ENCODE results near the gene SAMD1.

The SAMD1 gene

DNA sequence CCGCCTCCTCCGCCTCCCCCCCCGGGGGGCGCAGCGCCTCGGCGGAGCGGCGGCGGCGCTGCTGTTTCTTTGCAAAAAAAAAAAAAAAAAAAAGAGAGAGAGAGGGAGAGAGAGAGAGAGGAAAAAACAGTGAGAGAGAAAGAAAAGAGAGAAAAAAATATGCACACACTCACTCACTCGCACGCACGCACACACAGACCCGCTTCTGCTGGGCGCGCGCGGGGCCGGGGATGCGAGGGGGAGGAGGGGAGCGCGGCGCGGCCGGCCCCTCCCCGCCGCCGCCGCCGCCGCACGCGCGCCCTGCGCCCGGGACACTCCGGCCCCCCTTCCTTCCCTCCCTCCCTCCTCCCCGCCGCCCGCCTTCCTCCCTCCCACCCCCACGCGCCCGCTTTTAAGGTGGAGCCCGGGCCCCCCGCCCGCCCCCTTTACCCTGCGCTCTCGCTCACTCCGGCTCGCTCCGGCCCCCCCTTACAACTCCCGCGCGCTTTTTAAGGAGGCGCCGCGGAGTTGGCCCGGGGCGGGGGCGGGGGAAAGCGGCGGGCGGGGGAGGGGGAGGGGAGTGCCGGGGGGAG lies at the start of gene SAMD1:
TSS of gene SAMD1 (minus strand) at position 243 of the 572 bp plus-strand sequence.
- peak in 1 of 2 donors; percentile 78 for DNase-seq
- H3K27me3 Mint-ChIP-seq: no peaks in the 10 kb centered on the region
- peak; percentile 64 for ATAC-seq
- peaks cover 28% of the 10 kb centered on the region for H3K4me1 Mint-ChIP-seq
- peak within 1 kb of the TSS; percentile 97 to 99 for H3K4me3 Mint-ChIP-seq
- peaks cover 8% of the 10 kb centered on the region in 2 donors for H3K9me3 Mint-ChIP-seq
- peak within 1 kb of the TSS; percentile 97 to 98 for H3K27ac Mint-ChIP-seq

DNA sequence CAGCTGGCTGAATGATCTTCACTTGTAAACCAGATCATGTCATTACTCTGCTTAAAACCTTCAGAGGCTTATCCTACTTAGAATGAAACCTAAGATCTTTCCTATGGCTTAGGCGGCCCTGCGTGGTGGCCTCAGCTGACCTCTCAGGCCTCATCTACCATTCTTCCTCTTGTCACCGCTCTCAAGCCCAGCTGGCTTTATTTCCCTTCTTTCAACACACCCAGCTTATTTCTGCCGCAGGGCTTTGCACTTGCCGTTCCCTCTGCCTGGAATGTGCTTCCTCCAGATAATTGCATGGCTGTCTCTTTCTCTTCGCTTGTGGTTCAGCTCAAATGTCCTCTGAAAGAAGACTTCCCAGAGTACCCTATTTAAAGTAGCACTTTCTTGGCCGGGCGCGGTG lies 49.4 kb upstream of the SAMD1 start:
- Mint-ChIP-seq H3K27me3 (no peaks in the 10 kb centered on the region), H3K4me1 (peaks cover 42% of the 10 kb centered on the region), H3K9me3 (no peaks in the 10 kb centered on the region), H3K4me3 (no peak overlapping the region), H3K27ac (no peak overlapping the region)
- ATAC-seq (no peak), DNase-seq (no peak)

DNA sequence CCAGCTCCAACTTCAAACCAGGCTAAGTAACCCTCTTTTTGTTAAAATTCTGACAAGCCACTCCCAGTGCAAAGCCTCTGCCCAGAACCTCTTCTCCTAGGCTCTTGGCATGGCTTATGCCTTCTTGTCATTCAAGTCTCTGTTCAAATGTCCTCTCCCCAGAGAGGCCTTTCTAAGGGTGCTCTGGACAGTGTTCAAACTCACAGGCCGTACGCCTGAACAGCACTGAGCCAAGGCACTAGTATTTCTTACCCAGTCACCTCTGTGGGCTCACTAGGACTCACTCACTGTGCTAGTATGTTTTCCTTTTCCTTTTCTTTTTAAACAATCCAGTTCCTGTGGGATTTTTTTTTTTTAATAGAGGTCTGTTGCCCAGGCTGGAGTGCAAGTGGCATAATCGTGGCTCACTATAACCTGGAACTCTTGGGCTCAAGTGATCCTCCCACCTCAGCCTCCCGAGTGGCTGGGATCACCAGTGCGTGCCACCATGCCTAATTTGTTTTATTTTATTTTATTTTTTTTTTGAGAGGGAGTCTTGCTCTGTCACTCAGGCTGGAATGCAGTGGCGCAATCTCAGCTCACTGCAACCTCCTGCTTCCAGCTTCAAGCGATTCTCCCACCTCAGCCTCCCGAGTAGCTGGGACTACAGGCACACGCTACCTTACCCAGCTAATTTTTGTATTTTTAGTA lies 48.2 kb upstream of the SAMD1 start:
- Mint-ChIP-seq H3K27me3 (no peaks in the 10 kb centered on the region), H3K9me3 (no peaks in the 10 kb centered on the region), H3K4me3 (peak overlapping the region; percentile 46 to 56), H3K27ac (no peak overlapping the region), H3K4me1 (peaks cover 54% of the 10 kb centered on the region)
- ATAC-seq (no peak), DNase-seq (no peak)

DNA sequence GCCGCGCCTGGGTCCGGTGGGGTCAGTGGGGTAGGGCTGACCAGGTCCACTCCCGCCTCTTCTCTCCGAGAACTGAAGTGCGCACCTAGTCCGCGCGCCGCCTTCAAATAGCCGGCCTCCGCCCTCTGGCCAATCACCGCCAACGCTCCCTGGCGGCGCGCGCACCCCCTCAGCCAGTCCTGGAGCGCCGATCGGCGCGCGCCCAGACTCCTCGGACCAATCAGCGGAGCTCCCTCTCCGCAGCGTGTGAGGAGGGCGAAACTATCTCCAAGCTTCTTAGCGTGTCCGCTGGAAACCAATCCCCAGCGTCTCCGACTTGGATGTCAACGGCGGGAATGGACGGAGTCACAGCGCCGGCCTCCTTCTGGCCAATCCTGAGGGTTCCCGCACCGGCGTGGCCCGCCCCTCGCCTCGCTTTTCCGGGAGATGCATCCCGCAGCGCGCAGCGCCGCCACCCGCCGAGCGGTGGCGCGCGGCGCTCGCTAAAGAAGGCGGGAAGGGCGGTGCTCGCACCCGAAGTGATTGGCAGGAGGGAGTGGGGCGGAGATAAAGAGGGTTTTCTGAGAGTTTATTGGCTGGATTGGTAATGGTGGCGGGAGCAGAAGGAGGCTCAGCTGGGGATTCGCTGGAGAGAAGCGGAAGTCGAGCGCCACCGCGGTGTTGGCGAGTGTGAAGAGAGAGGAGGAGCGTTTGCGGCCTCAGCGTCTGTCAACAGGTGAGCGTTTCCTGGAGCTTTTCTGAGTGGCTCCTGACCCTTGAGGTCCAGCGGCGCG lies 46.1 kb upstream of the SAMD1 start, which contains the start of gene ASF1B:
TSS of gene ASF1B (minus strand) at position 81 of the 773 bp plus-strand sequence. CDS start 133 bp downstream, outside the sequence.
- Mint-ChIP-seq H3K4me3 (peak within 1 kb of the TSS; percentile 73 to 95), H3K27me3 (no peaks in the 10 kb centered on the region), H3K9me3 (no peaks in the 10 kb centered on the region), H3K4me1 (peaks cover 41% of the 10 kb centered on the region), H3K27ac (peak within 1 kb of the TSS; percentile 96 to 97)
- ATAC-seq (peak; percentile 90), DNase-seq (peak; percentile 99)

DNA sequence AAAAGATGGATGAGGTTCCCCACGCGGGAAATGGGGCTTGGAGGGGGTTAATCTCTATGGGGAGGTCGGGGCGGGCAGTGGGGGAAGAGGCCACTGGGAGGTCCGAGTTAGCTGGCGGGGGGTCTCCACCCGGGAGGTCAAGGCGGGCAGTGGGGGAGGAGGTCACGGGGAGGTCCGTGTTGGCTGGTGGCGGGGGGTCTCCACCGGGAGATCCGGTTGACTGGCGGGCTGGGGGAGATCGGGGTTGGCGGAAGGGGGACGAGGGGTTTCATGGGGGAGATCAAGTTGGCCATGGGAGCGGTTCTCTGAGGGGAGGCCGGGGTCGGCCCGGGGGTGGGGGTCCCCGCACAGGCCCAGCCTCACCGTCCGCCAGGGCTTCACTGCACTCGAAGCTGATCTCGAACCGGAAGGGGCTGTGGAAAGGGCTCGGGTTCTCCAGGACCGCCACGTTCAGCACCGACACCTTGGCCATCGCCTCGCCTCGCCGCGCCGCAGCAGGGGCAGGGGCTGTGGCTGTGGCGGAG lies 45.5 kb upstream of the SAMD1 start:
- Mint-ChIP-seq H3K27ac (peak overlapping the region; percentile 96), H3K4me1 (peaks cover 39% of the 10 kb centered on the region), H3K27me3 (no peaks in the 10 kb centered on the region), H3K9me3 (no peaks in the 10 kb centered on the region), H3K4me3 (peak overlapping the region; percentile 73 to 95)
- DNase-seq (no peak), ATAC-seq (peak; percentile 7)

DNA sequence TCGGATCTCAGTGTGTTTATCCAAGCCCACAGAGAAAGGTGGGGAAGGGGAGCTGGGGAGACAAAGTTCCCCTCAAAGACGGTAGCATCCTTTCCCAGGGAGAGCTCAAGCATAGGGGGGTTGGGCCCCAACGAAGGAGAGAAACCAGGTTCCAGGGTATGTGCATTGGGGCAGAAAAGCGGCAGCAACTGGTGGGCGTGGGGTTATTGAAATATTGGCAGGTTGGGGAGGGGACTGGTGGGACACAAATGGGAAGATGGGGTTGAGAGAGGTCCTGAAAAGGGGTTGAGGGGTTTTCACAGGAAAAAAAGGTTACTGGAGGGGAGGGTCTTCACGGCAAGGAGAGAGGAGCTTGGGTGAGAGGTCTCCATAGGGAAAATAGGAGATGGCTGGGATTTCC lies 44.8 kb upstream of the SAMD1 start:
- H3K27me3 Mint-ChIP-seq: no peaks in the 10 kb centered on the region
- no peaks in the 10 kb centered on the region for H3K9me3 Mint-ChIP-seq
- peaks cover 36% of the 10 kb centered on the region for H3K4me1 Mint-ChIP-seq
- ATAC-seq (no peak), DNase-seq (no peak)
- peak overlapping the region; percentile 73 to 95 for H3K4me3 Mint-ChIP-seq
- H3K27ac Mint-ChIP-seq: peak overlapping the region; percentile 96

DNA sequence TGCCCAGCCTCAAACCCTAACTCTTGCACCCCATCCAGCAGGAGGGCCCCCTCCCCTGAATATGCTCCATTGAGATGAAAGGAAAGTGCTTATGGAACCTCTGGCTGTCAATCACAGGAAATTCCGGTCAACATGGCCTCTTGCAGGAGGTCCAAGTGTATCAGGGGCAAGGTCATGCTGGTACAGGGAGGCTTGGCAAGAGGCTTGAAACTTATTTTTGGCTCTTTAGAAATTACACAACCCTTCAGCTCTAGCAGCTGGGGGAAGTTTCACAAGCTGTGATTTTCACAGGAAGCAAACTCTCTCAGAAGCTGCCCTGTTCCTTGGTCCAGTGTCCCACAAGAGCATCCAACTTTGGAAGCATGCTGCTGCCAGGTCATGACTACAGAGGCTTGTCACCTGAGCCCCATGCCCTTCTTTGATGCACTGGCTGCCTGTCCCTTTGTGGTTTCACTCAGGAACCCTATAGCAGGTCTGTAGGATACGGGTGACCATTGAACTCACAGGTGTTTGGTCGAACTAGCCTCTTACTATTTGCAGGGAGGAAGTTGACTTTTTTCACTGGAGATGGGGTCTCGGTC lies 37.5 kb upstream of the SAMD1 start:
- DNase-seq: no peak
- H3K27ac Mint-ChIP-seq: no peak overlapping the region
- H3K4me1 Mint-ChIP-seq: peaks cover 6% of the 10 kb centered on the region
- H3K27me3 Mint-ChIP-seq: no peaks in the 10 kb centered on the region
- no peak overlapping the region for H3K4me3 Mint-ChIP-seq
- no peak for ATAC-seq
- H3K9me3 Mint-ChIP-seq: no peaks in the 10 kb centered on the region

DNA sequence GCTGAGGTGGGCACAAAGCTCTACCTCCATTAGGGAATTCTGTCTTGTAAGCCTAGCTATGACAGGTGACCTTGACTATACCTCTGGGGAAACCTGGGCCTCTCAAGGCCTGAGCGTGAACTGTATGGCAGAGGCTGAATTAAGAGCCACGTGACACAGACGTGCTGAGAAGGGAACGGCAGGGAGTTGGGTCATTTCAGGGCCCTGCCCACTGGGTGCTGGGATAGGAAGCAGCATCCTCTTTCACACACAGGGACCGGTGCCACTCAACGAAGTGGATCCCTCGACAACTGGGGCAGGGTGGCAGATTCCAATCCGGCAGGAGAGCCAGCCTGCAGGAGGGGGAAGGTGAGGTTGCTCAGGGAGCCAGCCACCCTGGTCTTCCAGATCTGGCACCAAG lies 36.6 kb upstream of the SAMD1 start:
- ATAC-seq (no peak), DNase-seq (no peak)
- no peaks in the 10 kb centered on the region for H3K27me3 Mint-ChIP-seq
- H3K4me1 Mint-ChIP-seq: peaks cover 6% of the 10 kb centered on the region
- no peaks in the 10 kb centered on the region for H3K9me3 Mint-ChIP-seq
- H3K27ac Mint-ChIP-seq: no peak overlapping the region
- H3K4me3 Mint-ChIP-seq: no peak overlapping the region

DNA sequence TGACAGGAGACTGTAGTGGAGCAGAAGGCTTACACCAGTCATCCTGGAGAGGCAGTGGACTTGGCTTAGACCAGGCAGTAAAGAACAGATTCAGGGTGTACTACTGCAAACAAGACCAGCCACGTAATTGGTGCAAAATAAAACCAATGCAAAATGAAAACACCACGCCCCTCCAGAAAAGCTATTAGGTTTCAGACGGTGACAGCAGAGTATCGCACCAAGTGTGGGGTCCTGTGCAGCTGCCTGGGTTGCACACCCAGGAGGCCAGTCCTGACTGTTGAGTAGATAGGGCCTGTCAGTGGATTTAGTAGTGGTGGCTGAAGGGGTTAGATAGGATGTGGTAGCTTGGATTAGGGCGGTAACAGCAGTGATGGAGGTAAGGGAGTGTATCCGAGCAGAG lies 32.4 kb upstream of the SAMD1 start:
- Mint-ChIP-seq H3K4me1 (peaks cover 12% of the 10 kb centered on the region), H3K4me3 (no peak overlapping the region), H3K27me3 (no peaks in the 10 kb centered on the region), H3K9me3 (no peaks in the 10 kb centered on the region), H3K27ac (no peak overlapping the region)
- no peak for ATAC-seq
- DNase-seq: no peak

DNA sequence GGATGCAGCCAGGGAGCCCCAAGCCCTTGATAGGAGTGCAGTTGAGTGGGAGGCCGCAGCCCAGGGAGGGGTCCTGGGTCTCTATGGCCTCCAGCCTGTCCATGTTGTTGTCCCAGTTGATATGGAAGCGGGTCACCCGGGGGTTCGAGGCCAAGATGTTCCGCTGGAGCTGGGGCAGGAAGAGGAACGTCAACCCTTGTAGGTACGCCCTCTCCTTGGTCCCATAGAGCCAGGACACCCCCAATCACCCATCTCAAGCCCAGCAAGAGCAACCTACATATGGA lies 29.9 kb upstream of the SAMD1 start:
- Mint-ChIP-seq H3K9me3 (no peaks in the 10 kb centered on the region), H3K4me3 (no peak overlapping the region), H3K27ac (no peak overlapping the region), H3K27me3 (no peaks in the 10 kb centered on the region), H3K4me1 (peaks cover 28% of the 10 kb centered on the region)
- DNase-seq (no peak), ATAC-seq (no peak)

DNA sequence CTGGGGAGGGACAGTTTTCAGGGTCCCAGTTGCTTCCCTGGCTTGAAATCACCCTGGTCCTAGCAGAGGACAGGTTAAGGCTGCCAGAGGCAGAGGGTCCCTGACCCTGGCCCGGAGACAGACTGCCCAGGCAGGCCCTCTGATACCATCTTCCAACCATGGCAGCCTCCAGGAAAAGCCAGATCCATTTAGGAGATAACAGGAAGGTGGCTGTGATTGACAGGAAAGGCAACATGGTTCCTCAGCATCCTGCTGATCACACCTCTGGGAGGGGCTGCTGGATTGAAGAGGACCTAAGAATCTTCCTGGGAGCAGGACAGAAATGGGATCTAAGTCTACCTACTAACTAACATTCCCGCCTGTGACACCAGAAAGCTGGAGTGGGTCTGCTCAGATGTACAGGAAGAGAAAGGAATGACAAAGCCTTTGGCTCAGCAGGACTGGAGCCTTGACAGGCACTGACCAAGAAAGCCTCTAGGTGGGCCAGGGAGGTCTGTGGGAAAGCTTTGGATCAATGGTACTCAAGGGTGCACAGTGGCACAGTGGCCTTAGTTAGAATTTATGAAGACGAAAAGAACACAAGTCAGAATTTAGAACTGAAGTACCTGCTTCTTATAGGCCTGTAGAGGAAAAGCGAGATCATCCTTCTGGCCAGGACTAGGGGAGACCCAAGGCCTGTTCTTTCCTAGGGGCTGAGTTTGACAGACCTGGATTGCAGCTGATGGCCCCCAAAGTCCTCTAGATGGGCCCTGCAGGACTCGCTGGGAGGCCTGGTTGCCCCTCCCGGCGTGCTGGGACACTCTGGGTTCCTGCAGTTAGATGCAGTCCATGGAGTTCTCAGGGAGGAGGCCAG lies 29.3 kb upstream of the SAMD1 start:
- no peaks in the 10 kb centered on the region for H3K9me3 Mint-ChIP-seq
- H3K27ac Mint-ChIP-seq: peak overlapping the region in 1 of 2 donors; percentile 69
- no peaks in the 10 kb centered on the region for H3K27me3 Mint-ChIP-seq
- no peak for ATAC-seq
- no peak overlapping the region for H3K4me3 Mint-ChIP-seq
- peaks cover 32% of the 10 kb centered on the region for H3K4me1 Mint-ChIP-seq
- DNase-seq: no peak

DNA sequence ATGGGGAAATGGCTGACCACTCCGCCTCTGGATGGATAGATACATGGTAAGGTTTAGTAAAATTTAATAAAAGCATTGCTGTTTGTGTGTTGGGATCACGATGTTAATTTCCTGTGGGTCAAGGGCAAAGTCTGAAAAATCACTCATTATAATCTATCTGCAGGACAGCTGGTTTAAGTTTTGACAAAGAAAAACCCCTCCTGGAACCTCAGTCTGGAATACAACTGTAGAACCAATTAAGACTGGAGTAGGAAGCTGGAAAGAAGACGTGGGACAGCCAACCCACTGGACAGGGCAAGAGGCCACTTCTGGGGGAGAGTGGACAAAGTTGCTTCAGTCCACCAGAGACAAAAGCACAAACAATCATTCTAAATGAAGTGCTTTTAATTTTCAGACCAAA lies 28.6 kb upstream of the SAMD1 start:
- Mint-ChIP-seq H3K27me3 (no peaks in the 10 kb centered on the region), H3K27ac (no peak overlapping the region), H3K4me1 (peaks cover 40% of the 10 kb centered on the region), H3K9me3 (no peaks in the 10 kb centered on the region), H3K4me3 (peak overlapping the region; percentile 96 to 97)
- ATAC-seq (no peak), DNase-seq (no peak)

DNA sequence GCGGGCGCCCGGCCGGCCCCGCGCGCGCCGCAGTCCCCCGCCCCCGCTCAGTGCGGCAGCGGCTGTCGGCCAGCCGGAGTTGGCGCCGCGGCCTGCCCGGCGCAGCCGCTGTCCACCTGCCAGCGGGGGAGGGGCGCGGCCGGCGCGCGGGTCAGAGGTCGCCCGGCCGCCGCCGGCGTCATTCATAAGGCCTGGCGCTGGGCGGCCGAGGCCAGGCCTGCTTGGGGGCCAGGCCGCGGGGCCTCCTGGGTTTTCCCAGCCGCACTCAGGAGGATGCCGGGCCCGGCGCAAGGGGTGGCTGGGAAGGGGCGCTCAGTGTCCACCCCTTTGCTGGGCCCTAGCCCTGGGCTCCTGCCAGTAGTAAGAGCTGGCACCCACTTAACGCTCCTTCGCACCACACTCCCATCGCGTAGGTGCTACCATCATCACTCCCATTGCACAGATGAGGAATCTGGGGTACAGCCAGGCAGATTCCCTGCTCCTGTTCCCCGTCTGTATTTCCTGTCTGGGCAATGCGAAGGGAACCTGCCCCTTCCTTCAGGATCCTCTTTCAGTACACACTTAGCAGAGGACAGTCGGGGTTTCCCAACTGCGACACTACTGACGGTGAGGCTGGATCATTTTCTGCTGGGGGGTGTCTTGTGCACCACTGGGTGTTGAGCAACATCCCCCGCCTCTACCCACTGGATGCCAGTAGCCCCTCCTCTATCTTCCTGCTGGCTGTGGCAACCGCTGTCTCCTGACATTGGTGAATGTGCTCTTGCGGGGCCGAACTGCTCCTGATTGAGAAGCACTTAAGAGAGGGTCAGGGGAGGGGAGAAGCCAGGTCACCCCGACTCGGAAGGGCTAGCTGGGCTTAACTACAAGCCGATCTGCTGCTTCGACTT lies 27.9 kb upstream of the SAMD1 start:
- H3K27me3 Mint-ChIP-seq: no peaks in the 10 kb centered on the region
- H3K9me3 Mint-ChIP-seq: no peaks in the 10 kb centered on the region
- ATAC-seq: peak; percentile 1
- H3K4me3 Mint-ChIP-seq: peak overlapping the region; percentile 96 to 97
- DNase-seq: peak; percentile 26 to 43
- H3K27ac Mint-ChIP-seq: peak overlapping the region; percentile 84 to 96
- peaks cover 47% of the 10 kb centered on the region for H3K4me1 Mint-ChIP-seq

DNA sequence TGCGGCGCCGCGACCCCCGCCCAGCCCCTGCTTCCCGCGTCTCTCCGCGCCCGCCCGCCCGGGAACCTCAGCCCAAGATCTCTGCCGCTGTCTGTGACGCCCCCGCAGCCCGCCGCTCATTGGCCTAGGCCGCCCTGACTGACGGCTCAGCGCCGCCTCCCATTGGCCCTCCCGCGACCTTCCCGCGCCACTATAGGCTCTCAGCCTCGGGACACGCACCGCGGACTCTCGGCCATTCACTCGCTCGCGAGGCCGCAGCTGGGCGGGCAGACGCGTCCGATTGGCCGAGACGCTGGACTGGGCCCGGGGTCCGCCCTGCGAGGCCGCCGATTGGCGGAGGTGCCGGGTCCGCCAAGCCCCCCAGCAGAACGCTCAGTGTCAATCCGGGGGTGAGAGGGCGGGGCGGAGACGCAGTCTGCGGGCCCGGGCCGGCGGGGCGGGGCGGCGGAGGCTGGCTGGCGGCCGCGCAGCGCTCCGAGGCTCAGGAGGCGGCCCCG lies 27.2 kb upstream of the SAMD1 start, which contains the start of gene PRKACA:
TSS of gene PRKACA (minus strand) at position 95 of the 497 bp plus-strand sequence. CDS start 215 bp downstream, outside the sequence.
- Mint-ChIP-seq H3K27ac (peak within 1 kb of the TSS; percentile 91 to 96), H3K4me3 (peak within 1 kb of the TSS; percentile 96 to 97), H3K27me3 (no peaks in the 10 kb centered on the region), H3K4me1 (peaks cover 54% of the 10 kb centered on the region), H3K9me3 (no peaks in the 10 kb centered on the region)
- DNase-seq (peak; percentile 99 to 100), ATAC-seq (peak; percentile 95)
